HepG2 (cell line): ENCODE results near the gene SIGLEC14. TPM values are rescaled to one million over a fixed set of nuclear protein-coding genes. Genes with fewer than 3 reads are reported as not detected.

Experiments used
- ATAC-seq: fragments of 200-7000 bp; cut with Tn5 transposase; 3 replicates; pipeline ENCODE4 v1.9.1; 2020; ENCODE audit warnings: mild to moderate bottlenecking, moderate library complexity
- BruUV-seq: library from RNA; stranded (reverse); fragments of 400-500 nt; replicated peaks from 2 replicates; lab custom pipeline; 2021; lab: Mats Ljungman, UMichigan
- CTCF ChIA-PET: fragments of 300-600 bp; formaldehyde crosslinking; extraction: SDS; loops from one replicate; lab custom pipeline; 2021; ENCODE audit warnings: low total read pairs, inconsistent platforms, low intra/inter-chr PET ratio; lab: Yijun Ruan, JAX
- POLR2A ChIA-PET: fragments of 350-600 bp; sonication (Branson Sonifier 250); formaldehyde crosslinking; loops from one replicate; lab custom pipeline; 2020; ENCODE audit warnings: antibody characterized with exemption, inconsistent platforms; lab: Yijun Ruan, JAX
- DNase-seq: peaks from one replicate; pipeline ENCODE4 v3.0.0-alpha.2; 2015; ENCODE audit warnings: low spot score
- FAIRE-seq: peaks from 3 replicates; lab custom pipeline; 2011; peaks lifted over from hg19 to GRCh38; lab: Jason Lieb, UNC
- H2AFZ ChIP-seq: one replicate; pipeline ENCODE4 v1.6.1; 2011; ENCODE audit warnings: low read length, inconsistent platforms
- H3K27ac ChIP-seq: fragments of 300-600 bp; 3 replicates; pipeline ENCODE4 v1.8.0; 2011; ENCODE audit warnings: mixed run types, mild to moderate bottlenecking, mixed read lengths, low read length, inconsistent platforms; ENCODE audit not compliant: insufficient read depth; ENCODE audit errors: extremely low read length
- H3K27me3 ChIP-seq, 2 experiments: fragments of 200-600 bp in 1 of 2; 2 replicates in 1 of 2; 3 replicates in 1 of 2; pipeline versions ENCODE4 v1.6.0 to v1.8.0; 2011; ENCODE audit warnings: low read length in 2 of 2, mild to moderate bottlenecking in 2 of 2, moderate library complexity in 2 of 2, inconsistent platforms in 1 of 2; ENCODE audit not compliant: insufficient read depth in 2 of 2, control insufficient read depth in 1 of 2
- H3K36me3 ChIP-seq, 2 experiments: fragments of 200-600 bp in 1 of 2; replicated peaks in 1 of 2; 2 replicates in 1 of 2; 3 replicates in 1 of 2; pipeline versions ENCODE4 v1.5.1 to v1.8.0; 2011; ENCODE audit warnings: low read length in 2 of 2, inconsistent platforms in 1 of 2; ENCODE audit not compliant: insufficient read depth in 2 of 2, control insufficient read depth in 1 of 2
- H3K4me1 ChIP-seq: 2 replicates; pipeline ENCODE4 v1.5.1; 2012; ENCODE audit warnings: low read length, inconsistent platforms; ENCODE audit not compliant: insufficient read depth
- H3K4me2 ChIP-seq: 2 replicates; pipeline ENCODE4 v1.6.0; 2011; ENCODE audit warnings: low read depth, low read length, inconsistent platforms
- H3K4me3 ChIP-seq, 3 experiments: fragments of 200-600 bp in 1 of 3; sonication (generic), shearing (Covaris generic) in 1 of 3; replicated peaks in 1 of 3; 2 replicates each; pipeline ENCODE4 v1.5.1; 2011 to 2016; ENCODE audit warnings: low read length in 3 of 3, inconsistent platforms in 2 of 3, low read depth in 2 of 3, mild to moderate bottlenecking in 2 of 3, control low read depth in 1 of 3, mixed read lengths in 1 of 3; ENCODE audit not compliant: insufficient read depth in 1 of 3
- H3K79me2 ChIP-seq: one replicate; pipeline ENCODE4 v1.6.1; 2011; ENCODE audit warnings: low read length, inconsistent platforms; ENCODE audit not compliant: insufficient read depth
- H3K9ac ChIP-seq: 2 replicates; pipeline ENCODE4 v1.6.0; 2011; ENCODE audit warnings: mild to moderate bottlenecking, low read depth, low read length, inconsistent platforms; ENCODE audit not compliant: insufficient read depth
- H3K9me3 ChIP-seq: 2 replicates; pipeline ENCODE4 v1.5.1; 2012; ENCODE audit warnings: mild to moderate bottlenecking, low read length
- H4K20me1 ChIP-seq: 2 replicates; pipeline ENCODE4 v1.6.0; 2011; ENCODE audit warnings: inconsistent platforms, mild to moderate bottlenecking, low read length, moderate library complexity; ENCODE audit not compliant: insufficient read depth
- CBFB ChIP-seq: sonication (generic); formaldehyde crosslinking; IDR thresholded peaks from 2 replicates; pipeline ENCODE4 v1.4.0; 2020; ENCODE audit warnings: missing genetic modification reagents
- CCDC6 ChIP-seq: sonication (generic); formaldehyde crosslinking; IDR thresholded peaks from 2 replicates; pipeline ENCODE4 v1.8.1; 2022; ENCODE audit warnings: mild to moderate bottlenecking, missing genetic modification reagents, moderate library complexity
- GATAD1 ChIP-seq: IDR thresholded peaks from 2 replicates; pipeline ENCODE4 v1.6.1; 2016; ENCODE audit warnings: missing genetic modification reagents, missing compliant biosample characterization
- LCORL ChIP-seq, 2 experiments: fragments of 450-650 bp in 1 of 2; sonication (generic) in 1 of 2; formaldehyde crosslinking in 1 of 2; IDR thresholded peaks; 2 replicates each; pipeline versions ENCODE4 v1.5.0 to v1.6.1; 2017 to 2020; ENCODE audit warnings: antibody characterized with exemption in 1 of 2, missing genetic modification reagents in 1 of 2
- ZFX ChIP-seq: sonication (generic); formaldehyde crosslinking; IDR thresholded peaks from 2 replicates; pipeline ENCODE4 v1.4.0; 2020; ENCODE audit warnings: mild to moderate bottlenecking, low read depth, missing genetic modification reagents, moderate library complexity
- WGBS: methylation state at CpG from one replicate; pipeline ENCODE4 v1.1.6; 2017; ENCODE audit warnings: low lambda C conversion rate; 5-methylcytosine and 5-hydroxymethylcytosine counted together
- in situ Hi-C: cut with HindIII; loops from 2 replicates; pipeline ENCODE4 v1.10.0; 2017; ENCODE audit warnings: low pct_unique_long_range_greater_than_20kb; ENCODE audit not compliant: extremely low pct_ligation_motif_present
- intact Hi-C: fragments of 100-400 bp; cut with micrococcal nuclease; formaldehyde crosslinking; loops from one replicate; pipeline ENCODE4 v1.10.0; 2022; ENCODE audit not compliant: unreplicated experiment
- polyA plus RNA-seq, 8 experiments: library from polyadenylated mRNA; depleted of rRNA in 3 of 8; stranded (reverse) in 7 of 8; unstranded in 1 of 8; fragments of >200 nt; fragmentation: Illumina TruSeq in 4 of 8; extraction: Trizol in 4 of 8; gene quantifications; 2 replicates each; pipeline versions ENCODE4 v1.2.1 to v1.2.3, GENCODE V29; 2011 to 2016; ENCODE audit warnings: low read depth in 4 of 8, missing spikeins in 1 of 8, mixed read lengths in 1 of 8; ENCODE audit not compliant: insufficient read depth in 1 of 8
- total RNA-seq, 5 experiments: library from RNA; depleted of rRNA; stranded (reverse); fragments of >200 nt; fragmentation: Illumina TruSeq; extraction: Trizol; gene quantifications; 2 replicates each; pipeline ENCODE4 v1.2.3, GENCODE V29; 2016; ENCODE audit warnings: low read depth in 1 of 5
- TF ChIP-seq, protein P1 (sequence below): sonication (generic); formaldehyde crosslinking; IDR thresholded peaks from 2 replicates; pipeline ENCODE4 v1.8.1; 2022; ENCODE audit warnings: low read depth, mild to moderate bottlenecking, missing genetic modification reagents

The SIGLEC14 gene
- total and polyA plus RNA-seq, 2 of the 13 experiments (the other 11 are each of a cell fraction or from before 2014, with no cell fraction given) = 0.05 to 0.09 TPM

DNA sequence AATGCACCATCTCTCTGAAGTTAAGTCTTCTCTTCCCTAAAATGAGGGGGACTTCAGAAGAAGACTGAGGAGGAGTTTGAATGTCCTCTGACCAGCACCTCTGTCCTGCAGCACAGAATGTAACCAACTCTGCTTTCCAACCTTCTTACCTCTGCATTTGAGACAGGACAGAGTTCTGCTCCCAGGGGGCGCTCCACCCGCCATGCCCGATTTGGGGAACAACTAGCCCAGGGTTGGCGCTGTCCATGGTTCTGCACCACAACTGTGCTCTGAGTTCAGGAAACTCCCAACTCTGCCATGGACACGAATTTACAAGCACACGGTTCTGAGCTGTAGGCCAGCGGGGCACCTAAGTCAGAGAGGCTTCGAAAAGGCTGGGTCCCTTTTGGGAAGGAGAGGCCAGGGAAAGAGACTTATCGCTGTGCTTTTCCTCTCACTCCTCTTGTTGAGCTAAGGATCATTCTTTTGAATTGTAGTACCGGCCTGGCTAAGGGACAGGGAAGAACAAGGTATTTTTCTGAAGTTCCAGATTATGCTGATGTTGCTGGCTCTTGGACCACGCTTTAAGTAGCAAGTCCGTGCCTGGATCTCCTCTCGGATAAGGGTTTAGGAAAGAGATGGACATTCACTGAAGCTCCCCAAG, 38.6 kb downstream of the SIGLEC14 start (continued):
- TF ChIP-seq, protein P1, sequence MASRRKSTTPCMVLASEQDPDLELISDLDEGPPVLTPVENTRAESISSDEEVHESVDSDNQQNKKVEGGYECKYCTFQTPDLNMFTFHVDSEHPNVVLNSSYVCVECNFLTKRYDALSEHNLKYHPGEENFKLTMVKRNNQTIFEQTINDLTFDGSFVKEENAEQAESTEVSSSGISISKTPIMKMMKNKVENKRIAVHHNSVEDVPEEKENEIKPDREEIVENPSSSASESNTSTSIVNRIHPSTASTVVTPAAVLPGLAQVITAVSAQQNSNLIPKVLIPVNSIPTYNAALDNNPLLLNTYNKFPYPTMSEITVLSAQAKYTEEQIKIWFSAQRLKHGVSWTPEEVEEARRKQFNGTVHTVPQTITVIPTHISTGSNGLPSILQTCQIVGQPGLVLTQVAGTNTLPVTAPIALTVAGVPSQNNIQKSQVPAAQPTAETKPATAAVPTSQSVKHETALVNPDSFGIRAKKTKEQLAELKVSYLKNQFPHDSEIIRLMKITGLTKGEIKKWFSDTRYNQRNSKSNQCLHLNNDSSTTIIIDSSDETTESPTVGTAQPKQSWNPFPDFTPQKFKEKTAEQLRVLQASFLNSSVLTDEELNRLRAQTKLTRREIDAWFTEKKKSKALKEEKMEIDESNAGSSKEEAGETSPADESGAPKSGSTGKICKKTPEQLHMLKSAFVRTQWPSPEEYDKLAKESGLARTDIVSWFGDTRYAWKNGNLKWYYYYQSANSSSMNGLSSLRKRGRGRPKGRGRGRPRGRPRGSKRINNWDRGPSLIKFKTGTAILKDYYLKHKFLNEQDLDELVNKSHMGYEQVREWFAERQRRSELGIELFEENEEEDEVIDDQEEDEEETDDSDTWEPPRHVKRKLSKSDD (CRISPR knock-in tag) = 0 out of 2 replicates have a peak, but pooled peaks have one; percentile 47
- peak; percentile 75 for TF ChIP-seq GATAD1 (CRISPR knock-in tag)
- peak; percentile 84 for TF ChIP-seq CCDC6

DNA sequence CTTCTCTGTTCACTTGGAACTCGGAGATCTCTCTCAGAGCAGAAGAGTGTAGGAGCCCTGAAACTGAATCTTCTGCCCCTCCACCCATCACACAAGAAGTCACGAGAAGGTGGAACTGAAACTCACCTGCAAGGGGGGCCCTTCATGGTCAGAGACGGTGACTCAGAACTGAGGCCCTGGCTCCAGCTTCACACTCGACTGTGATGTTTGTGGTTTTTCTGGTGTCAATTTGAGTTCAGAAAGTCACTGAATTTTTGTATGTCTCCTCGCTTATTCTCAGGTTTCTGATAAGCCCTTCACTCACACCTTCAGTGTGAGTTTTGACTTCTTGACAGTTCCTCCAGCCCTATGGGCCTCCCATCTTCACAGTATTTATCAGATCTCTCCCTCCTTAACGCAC, 39.5 kb downstream of the SIGLEC14 start:
- intact Hi-C loops = no loop called here
- no peaks in the 10 kb centered on the region for H3K9me3 ChIP-seq
- POLR2A ChIA-PET = no interaction called here
- TF ChIP-seq CBFB (no peak), ZFX (CRISPR knock-in tag) (no peak), LCORL (IDR thresholded peaks at IDR 0.05) (no peak), LCORL (CRISPR knock-in tag; IDR thresholded peaks at IDR 0.05) (no peak)
- no peak overlapping the region for H3K9ac ChIP-seq
- H3K4me1 ChIP-seq = no peaks in the 10 kb centered on the region
- FAIRE-seq (no peak), ATAC-seq (no peak), DNase-seq (no peak)
- no peak overlapping the region for H3K4me3 ChIP-seq
- H4K20me1 ChIP-seq = no peaks in the 10 kb centered on the region
- H3K79me2 ChIP-seq = no peaks in the 10 kb centered on the region
- no peaks in the 10 kb centered on the region for H3K27me3 ChIP-seq
- CTCF ChIA-PET = interaction anchor here (0.6 to 0.8 kb wide), 2 partner anchors 50 to 203 kb away, joined by 3 read pairs; no protein-coding TSS in a partner anchor
- no peak overlapping the region for H2AFZ ChIP-seq
- no TSS peak for BruUV-seq
- H3K36me3 ChIP-seq = no peaks in the 10 kb centered on the region
- no peak overlapping the region for H3K4me2 ChIP-seq
- no peak overlapping the region for H3K27ac ChIP-seq
- WGBS = 15% methylated on average over 6 of the region's 6 CpGs
- in situ Hi-C loops = no loop called here
